Hypothalamus (tissue), 51 donors: ENCODE data around the gene SLC25A21.

ENCODE experiments used
- DNase-seq, 51 donors: peaks; one replicate each; lab custom pipeline; 2025; lab: John Stamatoyannopoulos, UW

SLC25A21 gene

GRCh38 chr14:36797634-36798033 lies 374.8 kb downstream of the SLC25A21 start:
- DNase-seq, result no peak

GRCh38 chr14:36791402-36791801 lies 381.0 kb downstream of the SLC25A21 start:
- DNase-seq, result no peak

- no peak for DNase-seq
Observed at GRCh38 chr14:36785511-36785910, 386.9 kb downstream of the SLC25A21 start.

- no peak for DNase-seq
Observed at GRCh38 chr14:36784541-36784940, 387.9 kb downstream of the SLC25A21 start.

- DNase-seq, result no peak
Observed at GRCh38 chr14:36781897-36782296, 390.5 kb downstream of the SLC25A21 start.

- no peak for DNase-seq
Observed at GRCh38 chr14:36773558-36773957, 398.8 kb downstream of the SLC25A21 start.

- no peak for DNase-seq
Observed at GRCh38 chr14:36773136-36773540, 399.3 kb downstream of the SLC25A21 start.

GRCh38 chr14:36771028-36771640 lies 401.3 kb downstream of the SLC25A21 start:
- no peak for DNase-seq

GRCh38 chr14:36768638-36769337 lies 403.6 kb downstream of the SLC25A21 start:
- no peak for DNase-seq

GRCh38 chr14:36767603-36768281 lies 404.7 kb downstream of the SLC25A21 start:
- DNase-seq, result no peak

GRCh38 chr14:36766974-36767373 lies 405.4 kb downstream of the SLC25A21 start:
- no peak for DNase-seq

GRCh38 chr14:36757734-36758601 lies 414.4 kb downstream of the SLC25A21 start:
- DNase-seq, result no peak

- DNase-seq, result no peak
Observed at GRCh38 chr14:36756226-36756625, 416.2 kb downstream of the SLC25A21 start.

- no peak for DNase-seq
Observed at GRCh38 chr14:36755756-36756155, 416.6 kb downstream of the SLC25A21 start.

GRCh38 chr14:36751920-36752319 lies 420.5 kb downstream of the SLC25A21 start:
- DNase-seq, result no peak

GRCh38 chr14:36751106-36751505 lies 421.3 kb downstream of the SLC25A21 start:
- DNase-seq, result no peak

GRCh38 chr14:36750244-36750643 lies 422.2 kb downstream of the SLC25A21 start:
- DNase-seq, result no peak

- DNase-seq, result no peak
Observed at GRCh38 chr14:36748610-36749213, 423.7 kb downstream of the SLC25A21 start.

- DNase-seq, result no peak
Observed at GRCh38 chr14:36747411-36748184, 424.8 kb downstream of the SLC25A21 start.

- no peak for DNase-seq
Observed at GRCh38 chr14:36746872-36747271, 425.5 kb downstream of the SLC25A21 start.
